T-cell (primary cell): Measurements from ENCODE around the gene USP48. TPM values are rescaled to one million over a fixed set of nuclear protein-coding genes. Genes with fewer than 3 reads are reported as not detected.

Experiments
- ATAC-seq, 4 experiments: fragments of 200-7000 bp in 3 of 4; fragments of 150-1000 bp in 1 of 4; cut with Tn5 transposase; replicated peaks in 1 of 4; 1 replicate in 3 of 4; 2 replicates in 1 of 4; pipeline ENCODE4 v1.10.0; 2021; ENCODE audit warnings: moderate library complexity in 3 of 4, mild to moderate bottlenecking in 2 of 4, moderate number of reproducible peaks in 1 of 4
- CTCF ChIA-PET, 2 donors: fragments of 300-600 bp; sonication (Branson Sonifier 250); formaldehyde crosslinking; loops; one replicate each; lab custom pipeline; 2022; ENCODE audit warnings: antibody characterized with exemption in 2 of 2; lab: Charles Lee
- POLR2A ChIA-PET, 2 donors: fragments of 300-600 bp; sonication (Branson Sonifier 250); formaldehyde crosslinking; loops; one replicate each; lab custom pipeline; 2022; ENCODE audit warnings: antibody characterized with exemption in 2 of 2; lab: Charles Lee
- DNase-seq, 35 experiments: peaks; one replicate each; pipeline versions ENCODE4 v3.0.0 to v3.0.0-alpha.2; 2013 to 2023
- H3K27ac ChIP-seq: one replicate; pipeline ENCODE4 v1.5.1; 2013; ENCODE audit warnings: low read length
- H3K27me3 ChIP-seq, 2 experiments: replicated peaks in 1 of 2; 1 replicate in 1 of 2; 2 replicates in 1 of 2; pipeline versions ENCODE4 v1.6.1 to v1.7.0; 2013; ENCODE audit warnings: low read length in 1 of 2, mixed read lengths in 1 of 2; ENCODE audit not compliant: control insufficient read depth in 2 of 2, insufficient read depth in 2 of 2; ENCODE audit errors: extremely low read depth in 1 of 2
- H3K36me3 ChIP-seq, 2 donors: 1 replicate in 1 of 2; 2 replicates in 1 of 2; pipeline versions ENCODE4 v1.6.1 to v1.7.0; 2013; ENCODE audit warnings: low read length in 1 of 2; ENCODE audit not compliant: control insufficient read depth in 2 of 2, insufficient read depth in 1 of 2; ENCODE audit errors: extremely low read depth in 1 of 2
- H3K4me1 ChIP-seq, 2 experiments: 1 replicate in 1 of 2; 2 replicates in 1 of 2; pipeline versions ENCODE4 v1.6.1 to v1.7.0; 2013; ENCODE audit warnings: low read length in 2 of 2, mixed read lengths in 1 of 2; ENCODE audit not compliant: insufficient read depth in 2 of 2, control insufficient read depth in 1 of 2; ENCODE audit errors: extremely low read depth in 1 of 2
- H3K4me3 ChIP-seq, 2 donors: 1 replicate in 1 of 2; 2 replicates in 1 of 2; pipeline versions ENCODE4 v1.5.1 to v1.7.0; 2013; ENCODE audit warnings: mild to moderate bottlenecking in 2 of 2, low read length in 1 of 2, moderate library complexity in 1 of 2; ENCODE audit not compliant: control insufficient read depth in 1 of 2; ENCODE audit errors: extremely low read depth in 1 of 2
- H3K9me3 ChIP-seq: 2 replicates; pipeline ENCODE4 v1.7.0; 2013
- H3K27ac Mint-ChIP-seq, 2 donors: one replicate each; pipeline ENCODE4 v1.8.0; 2020 to 2021; ENCODE audit warnings: mild to moderate bottlenecking in 2 of 2, mixed read lengths in 2 of 2
- H3K27me3 Mint-ChIP-seq, 2 donors: one replicate each; pipeline ENCODE4 v1.8.0; 2021 to 2022; ENCODE audit warnings: mixed read lengths in 2 of 2
- H3K36me3 Mint-ChIP-seq: one replicate; pipeline ENCODE4 v1.8.0; 2021; ENCODE audit warnings: mixed read lengths
- H3K4me1 Mint-ChIP-seq, 3 donors: one replicate each; pipeline ENCODE4 v1.8.0; 2020 to 2022; ENCODE audit warnings: mixed read lengths in 3 of 3, mild to moderate bottlenecking in 1 of 3
- H3K4me3 Mint-ChIP-seq, 3 donors: one replicate each; pipeline ENCODE4 v1.8.0; 2020 to 2022; ENCODE audit warnings: mild to moderate bottlenecking in 3 of 3, mixed read lengths in 3 of 3, moderate library complexity in 3 of 3
- H3K9me3 Mint-ChIP-seq, 3 donors: one replicate each; pipeline ENCODE4 v1.8.0; 2020 to 2022; ENCODE audit warnings: mixed read lengths in 3 of 3
- WGBS: methylation state at CpG from one replicate; pipeline ENCODE4 v1.1.5; 2013; ENCODE audit warnings: missing lambda C conversion rate; ENCODE audit not compliant: insufficient coverage; 5-methylcytosine and 5-hydroxymethylcytosine counted together
- total RNA-seq, 35 experiments: library from RNA in 6 of 35; stranded (reverse) in 6 of 35; fragments of 120-200 nt in 1 of 35; gene quantifications; one replicate each; pipeline versions ENCODE4 v1.2.1 to v1.2.4 and lab custom pipeline; 2013 to 2026

Gene USP48
- total RNA-seq, 5 donors from 2014 or later (not counting 1 experiment from before 2014, with no cell fraction given) = 65.8 to 95.6 (median 77.5) TPM

DNA sequence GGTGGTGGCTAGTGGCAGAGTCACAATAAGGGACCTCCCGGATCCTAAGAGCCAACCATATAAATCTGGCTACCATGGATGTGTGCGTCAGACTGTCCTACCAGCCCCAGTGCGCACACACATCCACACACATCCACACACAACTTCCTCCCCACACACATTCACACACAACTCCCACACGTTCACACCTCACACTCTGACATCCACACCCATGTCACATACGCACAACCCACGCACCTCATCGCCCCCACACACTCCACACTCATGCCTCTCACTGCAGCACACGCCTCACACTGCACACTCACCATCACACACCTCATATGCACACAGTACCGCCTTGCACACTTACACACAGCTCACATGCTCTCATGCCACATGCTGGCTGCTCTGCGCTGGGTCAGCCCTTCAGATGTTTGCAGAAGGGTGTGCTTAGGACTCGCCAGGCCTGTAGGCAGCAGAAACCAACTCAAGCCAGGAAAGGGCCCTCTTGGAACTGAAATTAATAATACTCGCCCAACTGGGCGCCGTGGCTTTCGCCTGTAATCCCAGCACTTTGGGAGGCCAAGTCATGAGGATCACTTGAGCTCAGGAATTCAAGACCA is 32.1 kb upstream of the USP48 start:
- CTCF ChIA-PET = no interaction called here
- H3K27ac ChIP-seq = no peak overlapping the region
- H3K9me3 ChIP-seq = no peaks in the 10 kb centered on the region
- peaks cover 3 to 49% of the 10 kb centered on the region in 2 experiments for H3K27me3 ChIP-seq
- 87% methylated on average over 15 of the region's 15 CpGs for WGBS
- peaks cover 3 to 31% of the 10 kb centered on the region in 2 donors for H3K27me3 Mint-ChIP-seq
- H3K36me3 Mint-ChIP-seq = no peaks in the 10 kb centered on the region
- no peaks in the 10 kb centered on the region for H3K36me3 ChIP-seq
- H3K4me1 ChIP-seq = peaks cover 0 to 10% of the 10 kb centered on the region in 2 experiments
- DNase-seq (no peak), ATAC-seq (no peak)
- no peaks in the 10 kb centered on the region for H3K9me3 Mint-ChIP-seq
- POLR2A ChIA-PET = no interaction called here
- no peak overlapping the region for H3K4me3 ChIP-seq
- H3K4me1 Mint-ChIP-seq = peaks cover 6 to 12% (median 6%) of the 10 kb centered on the region in 3 donors
- H3K27ac Mint-ChIP-seq = no peak overlapping the region
- H3K4me3 Mint-ChIP-seq = peak overlapping the region; percentile 44 to 61 (median 48)

DNA sequence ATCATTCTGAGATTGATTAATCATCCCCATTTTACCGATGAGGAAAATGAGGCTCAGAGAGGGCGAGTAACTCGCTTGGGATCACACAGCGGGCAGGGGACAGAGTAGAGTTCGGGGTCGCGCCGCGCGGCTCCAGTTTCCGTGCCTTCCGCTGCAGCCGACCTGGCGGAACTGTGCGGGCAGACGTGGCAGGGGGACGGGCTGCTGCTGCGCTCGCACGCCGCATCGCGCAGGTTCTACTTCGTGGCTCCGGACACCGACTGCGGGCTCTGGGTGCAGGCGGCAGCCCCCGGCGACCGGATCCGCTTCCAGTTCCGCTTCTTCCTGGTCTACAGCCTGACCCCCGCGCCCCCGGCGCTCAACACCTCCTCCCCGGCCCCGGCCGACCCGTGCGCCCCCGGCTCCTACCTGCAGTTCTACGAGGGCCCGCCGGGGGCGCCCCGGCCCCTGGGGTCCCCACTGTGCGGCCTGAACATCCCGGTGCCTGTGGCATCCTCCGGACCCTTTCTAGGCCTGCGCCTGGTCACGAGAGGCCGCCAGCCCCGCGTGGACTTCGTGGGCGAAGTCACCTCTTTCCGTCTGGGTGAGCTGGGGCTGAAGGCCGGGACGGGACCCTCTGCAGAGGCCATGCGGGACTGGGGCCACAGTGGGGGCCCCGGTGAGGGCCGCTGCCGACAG is 31.4 kb upstream of the USP48 start:
- H3K27me3 Mint-ChIP-seq = peaks cover 3 to 31% of the 10 kb centered on the region in 2 donors
- Histone ChIP-seq H3K27me3 (peaks cover 3 to 52% of the 10 kb centered on the region in 2 experiments), H3K9me3 (no peaks in the 10 kb centered on the region), H3K4me1 (peaks cover 0 to 10% of the 10 kb centered on the region in 2 experiments), H3K36me3 (no peaks in the 10 kb centered on the region), H3K27ac (no peak overlapping the region), H3K4me3 (peak overlapping the region; percentile 25)
- peak in 26 of 35 experiments; percentile 2 to 38 (median 18) for DNase-seq
- peak overlapping the region; percentile 46 to 61 (median 58) for H3K4me3 Mint-ChIP-seq
- H3K36me3 Mint-ChIP-seq = no peaks in the 10 kb centered on the region
- ATAC-seq = peak; percentile 67 to 83 (median 77)
- WGBS = 14% methylated on average over 61 of the region's 65 CpGs
- ChIA-PET CTCF (no interaction called here), POLR2A (no interaction called here)
- no peak overlapping the region for H3K27ac Mint-ChIP-seq
- H3K4me1 Mint-ChIP-seq = peaks cover 6 to 12% (median 6%) of the 10 kb centered on the region in 3 donors
- H3K9me3 Mint-ChIP-seq = no peaks in the 10 kb centered on the region

DNA sequence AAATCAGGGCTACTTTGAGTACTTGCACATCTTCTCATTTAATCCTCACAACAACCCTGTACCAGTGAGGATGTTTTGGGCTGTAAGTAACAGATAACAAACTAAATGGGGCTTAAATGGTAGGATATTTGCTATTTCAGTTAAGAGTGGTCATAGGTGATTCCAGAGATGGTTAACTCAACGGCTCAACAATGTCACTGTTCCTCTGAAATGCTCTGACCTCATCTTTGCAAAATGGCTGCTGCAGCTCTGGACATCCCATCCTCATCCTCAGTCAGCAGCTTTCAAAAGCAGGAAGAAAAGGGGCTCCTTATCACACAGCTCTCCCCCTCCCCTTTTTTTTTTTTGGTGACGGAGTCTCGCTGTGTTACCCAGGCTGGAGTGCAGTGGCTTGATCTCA is 30.6 kb upstream of the USP48 start:
- Mint-ChIP-seq H3K27me3 (peaks cover 3 to 31% of the 10 kb centered on the region in 2 donors), H3K27ac (no peak overlapping the region), H3K4me3 (peak overlapping the region in 1 of 3 donors; percentile 21), H3K36me3 (no peaks in the 10 kb centered on the region), H3K4me1 (peaks cover 5 to 11% (median 6%) of the 10 kb centered on the region in 3 donors), H3K9me3 (no peaks in the 10 kb centered on the region)
- DNase-seq = no peak
- Histone ChIP-seq H3K4me1 (peaks cover 0 to 10% of the 10 kb centered on the region in 2 experiments), H3K27ac (no peak overlapping the region), H3K27me3 (peaks cover 3 to 55% of the 10 kb centered on the region in 2 experiments), H3K36me3 (no peaks in the 10 kb centered on the region), H3K4me3 (peak overlapping the region in 1 of 2 donors; percentile 20), H3K9me3 (no peaks in the 10 kb centered on the region)
- ATAC-seq = no peak
- POLR2A ChIA-PET = no interaction called here
- 100% methylated on average over 1 of the region's 3 CpGs for WGBS
- CTCF ChIA-PET = interaction anchor here in 1 of 2 donors (0.7 kb wide), 1 partner anchor 129 kb away, joined by 5 read pairs; no protein-coding TSS in a partner anchor

DNA sequence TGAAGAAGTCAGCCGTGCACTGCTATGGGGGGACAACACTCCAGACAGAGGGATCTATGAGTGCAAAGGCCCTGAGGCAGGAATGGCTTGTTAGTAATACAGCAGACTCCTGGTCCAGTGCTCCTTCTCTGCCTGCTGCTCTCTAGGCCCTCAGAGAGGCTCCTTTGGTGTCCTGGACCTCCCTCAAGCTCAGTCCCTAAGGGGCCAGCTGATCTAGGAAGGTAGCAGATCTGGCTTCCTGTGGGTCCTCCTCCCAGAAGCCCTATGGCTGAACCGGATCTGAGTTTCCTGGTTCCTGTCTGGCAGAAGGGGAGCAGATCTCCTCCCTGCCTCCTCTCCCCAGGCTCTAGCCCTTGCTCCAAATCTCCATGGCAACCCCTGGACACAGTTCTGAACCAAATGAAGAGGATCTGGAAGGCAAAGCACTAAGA is 28.9 kb upstream of the USP48 start, which contains the start of gene LDLRAD2:
TSS of gene LDLRAD2 (plus strand) at position 391 of the 431 bp plus-strand sequence. CDS start 187 bp downstream, outside the sequence.
- no peak for DNase-seq
- Histone ChIP-seq H3K27me3 (peaks cover 3 to 58% of the 10 kb centered on the region in 2 experiments), H3K36me3 (no peaks in the 10 kb centered on the region), H3K4me1 (peaks cover 0 to 10% of the 10 kb centered on the region in 2 experiments), H3K27ac (no peak within 1 kb of the TSS), H3K9me3 (no peaks in the 10 kb centered on the region), H3K4me3 (no peak within 1 kb of the TSS)
- peaks cover 2 to 7% (median 6%) of the 10 kb centered on the region in 3 donors for H3K4me1 Mint-ChIP-seq
- ChIA-PET POLR2A (no interaction called here), CTCF (no interaction called here)
- H3K4me3 Mint-ChIP-seq = no peak within 1 kb of the TSS
- no peaks in the 10 kb centered on the region for H3K9me3 Mint-ChIP-seq
- ATAC-seq = no peak
- 71% methylated on average over 2 of the region's 2 CpGs for WGBS
- peak within 1 kb of the TSS in 1 of 2 donors; percentile 7 for H3K27ac Mint-ChIP-seq
- peaks cover 3 to 30% of the 10 kb centered on the region in 2 donors for H3K27me3 Mint-ChIP-seq
- H3K36me3 Mint-ChIP-seq = no peaks in the 10 kb centered on the region

DNA sequence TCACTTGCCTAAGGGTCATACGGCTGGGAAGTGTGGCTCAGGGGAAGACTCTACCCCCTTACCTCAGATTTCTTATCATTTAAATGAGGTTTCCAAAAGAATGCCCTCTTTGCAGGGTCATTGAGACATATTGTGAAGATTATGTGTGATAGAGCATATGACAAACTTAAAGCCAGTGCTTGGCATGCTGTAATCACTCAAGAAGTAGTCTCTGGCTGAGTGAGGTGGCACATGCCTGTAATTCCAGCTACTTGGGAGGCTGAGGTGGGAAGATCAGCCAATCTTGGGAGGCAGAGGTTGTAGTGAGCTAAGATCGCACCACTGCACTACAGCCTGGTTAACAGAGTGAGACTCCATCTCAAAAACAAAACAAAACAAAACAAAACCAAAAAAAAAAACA is 21.6 kb upstream of the USP48 start:
- DNase-seq (no peak), ATAC-seq (no peak)
- Mint-ChIP-seq H3K36me3 (no peaks in the 10 kb centered on the region), H3K9me3 (no peaks in the 10 kb centered on the region), H3K4me1 (no peaks in the 10 kb centered on the region), H3K27ac (no peak overlapping the region), H3K4me3 (no peak overlapping the region), H3K27me3 (peaks cover 3% of the 10 kb centered on the region in 2 donors)
- no peaks in the 10 kb centered on the region for H3K36me3 ChIP-seq
- ChIA-PET CTCF (no interaction called here), POLR2A (no interaction called here)
- no peaks in the 10 kb centered on the region for H3K4me1 ChIP-seq
- no CpG with 5 or more reads among the region's 2 CpGs for WGBS
- no peaks in the 10 kb centered on the region for H3K9me3 ChIP-seq
- H3K4me3 ChIP-seq = no peak overlapping the region
- H3K27me3 ChIP-seq = peaks cover 0 to 14% of the 10 kb centered on the region in 2 experiments
- no peak overlapping the region for H3K27ac ChIP-seq

DNA sequence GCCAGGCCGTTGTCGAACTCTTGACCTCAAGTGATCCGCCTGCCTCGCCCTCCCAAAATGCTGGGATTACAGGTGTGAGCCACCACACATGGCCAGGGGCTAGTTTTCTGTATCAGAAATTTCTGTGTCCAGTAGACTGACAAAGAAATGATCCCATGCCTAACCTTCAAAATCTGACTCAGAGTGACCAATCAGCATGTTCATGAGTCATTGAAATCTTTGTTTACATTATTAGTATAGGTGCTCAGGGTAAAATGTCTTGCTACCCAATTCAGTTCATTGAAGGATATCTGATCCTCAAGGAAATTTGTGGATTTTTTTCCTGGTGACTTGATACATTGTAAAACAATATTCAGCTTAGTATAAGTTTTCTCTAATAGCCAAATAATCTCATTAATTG is 18.2 kb upstream of the USP48 start:
- WGBS = 81% methylated on average over 4 of the region's 4 CpGs
- Histone ChIP-seq H3K4me1 (no peaks in the 10 kb centered on the region), H3K9me3 (no peaks in the 10 kb centered on the region), H3K27me3 (peaks cover 0 to under 1% of the 10 kb centered on the region in 2 experiments), H3K4me3 (no peak overlapping the region), H3K36me3 (no peaks in the 10 kb centered on the region), H3K27ac (no peak overlapping the region)
- Mint-ChIP-seq H3K4me3 (no peak overlapping the region), H3K27ac (no peak overlapping the region), H3K27me3 (peaks cover 3% of the 10 kb centered on the region in 2 donors), H3K9me3 (no peaks in the 10 kb centered on the region), H3K4me1 (no peaks in the 10 kb centered on the region), H3K36me3 (no peaks in the 10 kb centered on the region)
- no peak for ATAC-seq
- ChIA-PET POLR2A (no interaction called here), CTCF (no interaction called here)
- no peak for DNase-seq
